GM19372 (cell line): ENCODE data around the gene DISC1.

Source experiments
- ATAC-seq: cut with Tn5 transposase; IDR thresholded peaks from one replicate; pipeline ENCODE4 v1.9.1; 2021; ENCODE audit warnings: mild to moderate bottlenecking, low read depth, moderate library complexity; ENCODE audit not compliant: unreplicated experiment

Gene DISC1

DNA sequence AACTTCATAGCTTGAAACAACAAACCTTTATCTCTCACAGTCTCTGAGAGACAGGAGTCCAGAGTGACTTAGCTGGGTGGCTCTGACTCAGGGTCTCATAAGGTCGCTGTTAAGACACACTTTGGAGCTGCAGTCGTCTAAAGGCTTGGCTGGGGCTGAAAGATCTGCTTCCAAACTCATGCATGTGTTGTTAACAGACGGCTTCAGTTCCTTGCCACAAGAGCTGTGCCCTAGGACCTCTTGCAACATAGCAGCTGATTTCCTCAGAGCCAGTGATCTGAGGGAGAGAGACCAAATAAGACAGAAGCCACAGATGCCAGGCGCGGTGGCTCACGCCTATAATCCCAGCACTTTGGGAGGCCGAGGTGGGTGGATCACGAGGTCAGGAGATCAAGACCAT is 176.8 kb downstream of the DISC1 start:
- no peak for ATAC-seq

GRCh38 chr1:231806623-231807495 is 180.3 kb downstream of the DISC1 start:
- ATAC-seq = peak; percentile 91

DNA sequence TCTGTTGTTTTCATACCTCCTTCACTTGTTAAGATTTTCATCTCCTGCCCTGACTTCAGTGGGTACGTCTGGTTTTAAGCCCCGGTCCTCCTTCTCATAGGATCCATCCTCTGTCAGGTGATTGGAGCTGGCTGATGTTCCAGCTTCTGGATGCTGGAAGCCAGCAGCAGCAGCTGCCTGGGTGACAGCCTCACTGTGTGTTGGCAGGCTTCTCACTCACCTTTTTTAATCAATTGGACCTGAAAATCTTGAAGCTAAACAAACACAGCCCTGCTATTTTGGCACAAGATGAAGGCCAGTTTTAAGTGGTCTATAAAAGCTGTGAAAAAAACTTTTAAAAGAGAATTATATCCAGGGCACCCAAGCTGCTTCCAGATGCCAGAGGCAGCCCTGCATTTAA is 181.0 kb downstream of the DISC1 start:
- ATAC-seq = no peak

DNA sequence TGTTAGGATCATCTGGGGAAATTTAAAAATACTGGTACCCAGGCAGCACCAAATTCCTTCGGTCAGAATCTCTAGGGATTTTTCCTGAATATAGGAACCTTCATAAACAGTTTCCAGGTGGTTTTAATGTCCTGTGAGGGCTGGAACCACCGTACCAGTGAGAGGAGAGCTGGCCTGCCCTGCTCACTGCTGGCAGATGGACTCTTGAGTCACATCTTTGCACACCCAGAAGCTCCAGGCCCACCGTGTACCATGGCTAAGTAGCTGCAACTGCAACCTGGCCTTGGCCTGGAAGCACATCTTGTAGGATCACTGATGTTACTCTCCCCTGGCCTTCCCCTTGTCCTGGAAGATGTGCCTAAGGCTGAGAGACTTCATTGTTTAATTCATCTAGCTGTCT is 181.5 kb downstream of the DISC1 start:
- no peak for ATAC-seq

- no peak for ATAC-seq
Measured at GRCh38 chr1:231808990-231809389, 182.4 kb downstream of the DISC1 start.

DNA sequence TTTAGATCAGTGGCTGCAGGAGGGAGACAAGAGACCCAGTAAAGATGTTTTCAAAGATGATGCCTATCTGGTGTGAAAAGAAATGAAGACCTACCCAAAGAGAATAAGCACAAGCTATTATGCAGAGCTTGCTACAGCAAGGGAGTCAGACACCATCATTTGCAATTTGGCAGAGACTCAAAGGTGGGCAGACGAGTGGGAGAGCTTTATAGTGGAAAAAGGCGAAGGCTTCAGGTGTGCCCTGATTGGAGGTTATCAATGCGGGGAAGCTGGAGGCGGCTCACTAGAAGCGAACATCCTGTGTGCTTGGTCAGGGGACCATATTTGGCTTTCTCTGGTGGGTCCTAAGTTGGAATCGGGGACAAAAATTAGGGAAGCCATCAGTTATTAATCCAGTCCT is 183.8 kb downstream of the DISC1 start:
- no peak for ATAC-seq

DNA sequence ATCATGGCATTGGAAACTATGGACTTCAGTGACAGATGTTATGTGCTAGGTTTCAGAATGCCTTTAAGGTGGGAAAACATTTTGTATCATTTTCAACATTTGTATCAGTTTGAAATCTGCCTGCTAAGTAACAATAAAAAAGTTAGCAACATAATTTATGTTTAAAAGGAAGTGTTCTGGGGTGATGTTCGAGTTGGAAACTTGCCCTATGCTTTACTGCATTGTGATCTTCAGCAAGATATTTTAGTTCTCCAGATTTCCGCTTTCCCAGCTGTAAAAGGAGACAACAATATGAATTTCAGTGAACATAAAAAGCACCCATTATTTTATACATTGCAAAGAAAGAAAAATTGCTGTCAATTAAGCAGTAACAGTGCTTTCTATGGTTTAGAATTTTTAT is 187.4 kb downstream of the DISC1 start:
- ATAC-seq = no peak

GRCh38 chr1:231814521-231814920 is 187.9 kb downstream of the DISC1 start:
- no peak for ATAC-seq

GRCh38 chr1:231817801-231818200 is 191.2 kb downstream of the DISC1 start:
- ATAC-seq = no peak

GRCh38 chr1:231818337-231818736 is 191.7 kb downstream of the DISC1 start:
- no peak for ATAC-seq

DNA sequence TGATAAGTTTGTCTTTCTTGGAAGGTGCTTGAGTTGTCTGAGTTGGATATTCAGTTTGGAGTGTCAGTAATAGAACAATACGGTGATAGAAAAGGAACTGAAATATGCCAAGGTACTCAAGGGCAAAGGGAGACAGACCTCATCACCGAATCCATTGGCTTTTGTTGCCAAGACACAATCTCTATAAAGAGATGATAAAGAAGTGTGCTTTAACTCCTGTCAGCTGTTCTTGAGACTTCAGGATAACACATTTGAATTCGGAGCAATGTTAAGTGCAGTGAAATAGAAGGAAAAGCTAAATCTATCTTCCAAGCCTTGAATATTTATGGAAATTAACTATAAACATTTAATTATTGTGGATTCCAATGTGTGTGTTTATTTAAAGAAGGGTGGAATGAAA is 194.7 kb downstream of the DISC1 start:
- no peak for ATAC-seq

DNA sequence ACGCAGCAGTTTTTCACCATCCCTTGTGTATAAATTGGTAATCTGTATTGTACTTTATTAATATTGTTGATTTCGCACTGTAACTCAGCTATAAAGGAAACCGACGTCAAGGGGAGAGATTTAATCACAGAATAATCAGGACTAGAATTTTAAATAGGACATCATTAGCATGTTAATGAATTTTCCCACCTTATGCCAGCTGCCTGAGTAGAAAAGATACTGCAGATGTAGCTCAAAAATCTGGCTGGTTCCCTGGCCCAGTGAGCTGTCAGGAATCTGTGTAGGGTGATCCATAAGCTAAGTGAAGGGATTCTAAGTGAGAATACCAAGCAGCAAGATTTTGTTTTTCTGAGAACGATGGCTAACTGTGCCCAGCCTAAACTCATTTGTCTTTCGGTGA is 195.5 kb downstream of the DISC1 start:
- no peak for ATAC-seq

DNA sequence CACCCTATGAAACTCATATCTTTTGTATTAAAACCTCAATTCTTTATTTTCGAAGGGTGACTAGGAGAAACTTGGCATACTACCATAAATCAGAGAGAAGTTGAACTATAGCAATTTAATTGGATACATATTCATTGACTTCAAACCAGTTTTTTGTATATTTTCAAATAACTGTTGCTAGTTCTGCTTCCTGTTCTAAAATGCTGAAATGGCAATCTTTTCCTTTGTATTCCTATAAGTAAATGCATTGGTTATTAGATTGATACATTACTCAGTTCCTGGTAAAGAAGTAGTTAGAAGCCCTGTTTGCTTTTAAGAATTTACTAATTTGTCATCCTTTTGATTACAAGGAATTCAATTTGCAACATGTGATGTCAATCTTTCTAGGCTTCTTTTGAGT is 200.0 kb downstream of the DISC1 start:
- ATAC-seq = no peak

DNA sequence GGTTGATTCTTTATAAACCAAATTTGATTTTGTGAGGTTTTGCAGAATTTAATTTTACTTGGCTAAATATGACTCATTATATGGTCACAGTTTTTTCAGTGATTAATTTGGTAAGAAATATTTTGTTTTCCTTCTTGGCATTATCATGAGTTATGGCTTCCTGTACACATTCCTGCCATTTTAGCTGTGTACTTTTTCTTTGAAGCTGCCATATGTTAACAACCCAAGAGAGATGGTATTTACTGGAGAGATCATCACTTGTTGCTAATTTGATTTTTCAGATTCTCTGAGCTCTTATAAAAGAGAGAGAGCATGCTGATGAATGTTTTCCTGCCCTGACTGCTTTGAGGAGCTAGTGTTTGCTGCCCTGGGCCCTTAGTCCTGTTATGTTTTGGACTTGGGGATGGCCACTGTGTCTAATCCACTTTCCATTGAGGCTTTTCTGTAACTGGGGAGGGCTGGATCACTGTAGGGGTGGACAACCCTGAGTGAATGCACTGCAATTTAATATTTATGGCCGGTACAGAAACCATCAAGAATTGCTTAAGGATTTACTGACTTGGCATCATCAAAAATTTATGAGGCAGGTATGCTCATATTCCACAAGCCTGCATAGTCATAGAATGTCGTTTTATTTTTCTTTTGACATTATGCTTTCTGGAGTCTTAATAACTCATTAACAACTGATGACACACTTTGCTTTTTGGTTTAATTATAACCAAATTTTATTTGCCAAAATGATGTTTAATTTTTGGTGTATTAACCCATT is 200.9 kb downstream of the DISC1 start:
- ATAC-seq = no peak

DNA sequence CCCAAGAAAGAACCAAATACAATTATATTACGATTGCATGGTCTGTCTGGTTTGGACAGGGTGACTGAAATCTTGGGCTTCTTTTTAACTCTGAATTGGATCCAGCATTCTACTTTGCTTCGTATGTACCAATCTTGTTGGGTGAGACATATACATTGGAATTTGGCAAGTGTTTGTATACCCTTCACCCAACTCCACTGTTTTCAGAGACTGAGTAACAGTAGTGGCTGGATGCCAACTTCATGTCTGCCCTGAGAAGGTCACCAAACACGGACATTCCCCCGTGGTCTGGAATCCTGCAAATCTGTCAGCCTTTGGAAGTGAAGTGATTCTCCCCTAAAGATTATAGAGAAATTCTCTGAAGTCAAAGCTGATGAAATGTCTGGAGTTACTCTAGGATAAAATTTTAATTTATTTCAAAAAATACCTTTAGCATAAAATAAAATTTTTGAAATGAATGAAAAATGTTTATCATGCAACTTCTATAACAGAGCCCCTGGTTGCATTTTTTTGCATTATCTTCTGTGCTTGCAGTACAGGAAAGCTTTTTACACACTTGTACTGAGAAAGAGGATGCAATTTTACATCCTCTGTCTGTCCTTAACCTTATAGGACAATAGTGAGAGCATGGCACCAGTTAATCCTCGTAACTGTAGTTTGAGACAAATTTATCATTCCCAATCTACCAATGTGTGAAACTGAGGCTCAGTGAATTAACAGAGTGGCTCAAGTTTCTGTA is 201.8 kb downstream of the DISC1 start:
- ATAC-seq = no peak

DNA sequence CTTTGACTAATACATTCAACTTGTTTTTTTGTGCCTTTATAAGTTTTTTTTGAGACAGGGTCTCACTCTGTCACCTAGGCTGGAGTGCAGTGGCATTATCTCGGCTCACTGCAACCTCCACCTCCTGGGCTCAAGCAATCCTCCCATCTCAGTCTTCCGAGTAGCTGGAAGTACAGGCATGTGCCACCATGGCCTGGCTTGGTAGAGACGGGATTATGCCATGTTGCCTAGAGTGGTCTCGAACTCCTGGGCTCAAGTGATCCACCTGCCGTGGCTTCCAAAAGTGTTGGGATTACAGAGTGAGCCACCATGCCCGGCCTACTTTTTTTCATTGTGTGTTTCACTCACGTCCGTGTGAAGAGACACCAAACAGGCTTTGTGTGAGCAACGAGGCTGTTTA is 202.7 kb downstream of the DISC1 start:
- ATAC-seq = no peak

GRCh38 chr1:231836227-231836893 is 209.8 kb downstream of the DISC1 start:
- ATAC-seq = no peak

- no peak for ATAC-seq
Measured at GRCh38 chr1:231838521-231838920, 211.9 kb downstream of the DISC1 start.

DNA sequence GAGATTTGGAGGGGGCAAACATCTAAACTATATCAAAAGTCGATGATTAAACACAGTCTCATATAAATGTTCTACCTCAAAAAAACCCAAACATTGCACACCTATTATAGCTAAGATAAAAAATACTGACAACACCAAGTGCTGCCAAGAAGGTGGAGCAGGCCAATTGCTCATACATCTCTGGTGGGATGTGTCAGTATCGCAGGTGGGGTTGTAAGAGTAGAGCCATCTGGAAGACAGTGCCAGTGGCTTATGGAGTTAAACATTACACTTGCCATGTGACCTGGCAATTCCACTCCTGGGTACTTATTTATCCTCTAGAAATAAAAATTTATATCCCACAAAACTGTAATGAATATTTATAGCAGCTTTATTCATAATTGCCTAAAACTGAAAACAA is 213.4 kb downstream of the DISC1 start:
- no peak for ATAC-seq

GRCh38 chr1:231841616-231842344 is 215.2 kb downstream of the DISC1 start:
- no peak for ATAC-seq
